Tibial nerve (tissue), 4 donors: Measurements from ENCODE around the gene DAZAP1. TPM values are rescaled to one million over a fixed set of nuclear protein-coding genes. Genes with fewer than 3 reads are reported as not detected.

Experiments used
- DNase-seq, 2 donors: peaks; one replicate each; pipeline ENCODE4 v3.0.0-alpha.2; 2019; ENCODE audit warnings: low spot score in 2 of 2
- H3K27ac ChIP-seq, 4 donors: fragments of 200-600 bp; sonication (generic) in 3 of 4; one replicate each; pipeline ENCODE4 v1.5.1; 2017 to 2019; ENCODE audit warnings: mild to moderate bottlenecking in 1 of 4
- H3K27me3 ChIP-seq, 2 donors: fragments of 200-600 bp; sonication (generic) in 1 of 2; one replicate each; pipeline versions ENCODE4 v1.5.1 to v1.6.0; 2017 to 2019
- H3K36me3 ChIP-seq, 3 donors: fragments of 200-600 bp; sonication (generic); one replicate each; pipeline ENCODE4 v1.5.1; 2018 to 2019
- H3K4me1 ChIP-seq, 4 donors: fragments of 200-600 bp; sonication (generic) in 3 of 4; one replicate each; pipeline ENCODE4 v1.5.1; 2017 to 2019
- H3K4me3 ChIP-seq, 4 donors: fragments of 200-600 bp; sonication (generic) in 3 of 4; one replicate each; pipeline ENCODE4 v1.5.1; 2017 to 2019; ENCODE audit warnings: mild to moderate bottlenecking in 1 of 4, moderate library complexity in 1 of 4
- H3K9me3 ChIP-seq, 4 donors: fragments of 200-600 bp; sonication (generic) in 3 of 4; one replicate each; pipeline ENCODE4 v1.5.1; 2017 to 2019
- CTCF ChIP-seq, 5 experiments: fragments of 200-600 bp in 3 of 5; fragments of 450-650 bp in 2 of 5; sonication (generic) in 3 of 5; IDR thresholded peaks; one replicate each; pipeline ENCODE4 v1.5.1; 2016 to 2019; ENCODE audit warnings: antibody characterized with exemption in 5 of 5, mild to moderate bottlenecking in 3 of 5, moderate library complexity in 2 of 5
- EP300 ChIP-seq, 2 donors: sonication (generic); formaldehyde crosslinking; IDR thresholded peaks; one replicate each; pipeline ENCODE4 v1.6.1; 2017; ENCODE audit warnings: antibody characterized with exemption in 2 of 2, mild to moderate bottlenecking in 1 of 2
- POLR2A ChIP-seq, 2 donors: fragments of 450-650 bp; IDR thresholded peaks; one replicate each; pipeline ENCODE4 v1.6.1; 2017; ENCODE audit warnings: antibody characterized with exemption in 2 of 2, mild to moderate bottlenecking in 2 of 2, moderate library complexity in 2 of 2
- WGBS, 2 donors: methylation state at CpG; one replicate each; pipeline ENCODE4 v1.1.5; 2018; 5-methylcytosine and 5-hydroxymethylcytosine counted together
- total RNA-seq, 4 donors: library from RNA; depleted of rRNA; stranded (reverse); fragments of >200 nt; gene quantifications; one replicate each; pipeline ENCODE4 v1.1.0, GENCODE V29; 2016

DAZAP1 gene
- total RNA-seq, 4 donors from 2014 or later, result 34.3 to 68.4 (median 61.0) TPM

DNA sequence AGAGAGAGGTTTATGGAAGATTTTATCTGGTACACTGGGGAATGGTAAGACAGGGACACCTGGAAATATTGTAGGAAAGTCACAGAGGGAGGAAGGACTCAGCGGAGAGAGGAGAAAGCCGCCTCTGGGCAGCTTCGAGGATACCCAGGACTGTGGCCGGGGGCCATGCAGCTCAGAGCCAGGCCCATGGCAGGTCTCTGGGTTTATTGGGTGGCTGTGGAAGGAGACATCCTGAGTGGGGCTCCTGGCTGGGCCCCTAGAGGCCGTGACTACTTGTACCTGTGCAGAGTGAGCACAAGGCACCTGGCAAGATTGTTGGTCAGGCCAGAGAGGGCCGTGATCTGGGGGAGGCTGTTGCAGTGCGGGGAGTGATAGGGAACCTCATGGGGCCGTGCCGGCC lies 3.4 kb downstream of the DAZAP1 start:
- peak overlapping the region in 3 of 4 donors; percentile 59 to 99 (median 95) for H3K27ac ChIP-seq
- H3K4me1 ChIP-seq, result peaks cover 0 to 82% (median 49%) of the 10 kb centered on the region in 4 donors
- no peak overlapping the region for H3K4me3 ChIP-seq
- TF ChIP-seq CTCF (IDR thresholded peaks at IDR 0.05) (no peak), EP300 (IDR thresholded peaks at IDR 0.05) (no peak), POLR2A (IDR thresholded peaks at IDR 0.05) (no peak)
- WGBS, 2 donors, result 66 to 78% methylated on average over 5 to 9 of the region's 9 CpGs
- H3K9me3 ChIP-seq, result no peaks in the 10 kb centered on the region
- DNase-seq, result no peak
- no peaks in the 10 kb centered on the region for H3K27me3 ChIP-seq
- peaks cover 0 to 9% (median 0%) of the 10 kb centered on the region in 3 donors for H3K36me3 ChIP-seq

DNA sequence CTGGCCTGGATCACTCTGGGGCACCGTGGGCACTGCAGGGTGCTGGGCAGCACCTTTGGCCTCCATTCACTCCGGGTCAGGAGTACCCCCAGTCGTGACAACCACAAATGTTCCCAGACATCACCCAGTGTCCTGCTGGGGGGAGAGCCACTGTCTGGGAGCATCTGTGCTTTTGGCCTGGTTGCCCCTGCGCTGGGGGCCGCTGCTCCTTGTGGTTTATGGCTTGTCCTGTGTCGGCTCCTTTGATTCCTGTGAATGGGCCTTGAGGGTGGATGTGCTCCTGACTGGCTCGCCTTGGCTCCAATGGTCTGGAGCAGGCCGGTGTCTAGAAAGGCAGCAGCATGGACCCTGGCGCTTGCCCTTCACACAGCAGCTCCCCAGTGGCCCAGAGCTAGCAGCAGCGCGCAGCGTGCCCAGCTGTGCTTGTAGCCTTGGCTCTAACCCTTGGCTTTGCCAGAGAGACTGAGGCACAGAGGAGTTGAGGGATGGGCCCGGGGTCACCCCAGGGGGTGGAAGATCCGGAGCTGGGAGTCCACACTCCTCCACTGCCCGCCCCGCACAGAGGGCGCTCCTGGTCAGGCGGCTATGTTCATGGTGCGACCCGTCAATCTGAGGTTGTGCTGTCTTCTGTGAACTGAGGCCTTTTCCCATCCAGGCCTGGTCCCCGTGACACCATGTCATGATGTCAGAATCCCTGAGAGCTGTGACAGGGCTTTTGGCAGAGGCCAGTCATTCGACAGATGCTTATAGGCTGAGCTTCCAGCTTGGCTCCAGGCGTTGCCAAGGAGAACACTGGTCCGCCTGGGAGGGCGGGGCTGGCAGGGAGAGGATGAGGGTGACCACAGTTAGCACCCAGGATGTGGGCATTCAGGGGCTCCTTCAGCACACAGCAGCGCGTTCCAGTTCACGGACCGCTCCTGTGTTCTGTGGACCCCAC lies 4.1 kb downstream of the DAZAP1 start:
- Histone ChIP-seq H3K4me3 (peak overlapping the region in 1 of 4 donors; percentile 7), H3K4me1 (peaks cover 0 to 84% (median 54%) of the 10 kb centered on the region in 4 donors), H3K36me3 (peaks cover 0 to 9% (median 0%) of the 10 kb centered on the region in 3 donors), H3K27ac (peak overlapping the region in 3 of 4 donors; percentile 59 to 99 (median 95)), H3K9me3 (no peaks in the 10 kb centered on the region), H3K27me3 (no peaks in the 10 kb centered on the region)
- 44 to 47% methylated on average over 5 to 24 of the region's 29 CpGs for WGBS, 2 donors
- no peak for DNase-seq
- TF ChIP-seq POLR2A (IDR thresholded peaks at IDR 0.05), result no peak
- peak in 1 of 2 donors; percentile 33 for TF ChIP-seq EP300 (IDR thresholded peaks at IDR 0.05)
- no peak for TF ChIP-seq CTCF (IDR thresholded peaks at IDR 0.05)

- Histone ChIP-seq H3K27ac (peak overlapping the region in 3 of 4 donors; percentile 50 to 99 (median 95)), H3K4me3 (peak overlapping the region in 1 of 4 donors; percentile 7), H3K9me3 (no peaks in the 10 kb centered on the region), H3K36me3 (peaks cover 0 to 9% (median 0%) of the 10 kb centered on the region in 3 donors), H3K27me3 (no peaks in the 10 kb centered on the region), H3K4me1 (peaks cover 0 to 88% (median 60%) of the 10 kb centered on the region in 4 donors)
- TF ChIP-seq POLR2A (IDR thresholded peaks at IDR 0.05) (no peak), CTCF (IDR thresholded peaks at IDR 0.05) (no peak), EP300 (IDR thresholded peaks at IDR 0.05) (no peak)
- WGBS, 2 donors, result 64 to 76% methylated on average over 21 of the region's 21 CpGs
- no peak for DNase-seq
Measured at GRCh38 chr19:1412323-1412923, 5.0 kb downstream of the DAZAP1 start.

DNA sequence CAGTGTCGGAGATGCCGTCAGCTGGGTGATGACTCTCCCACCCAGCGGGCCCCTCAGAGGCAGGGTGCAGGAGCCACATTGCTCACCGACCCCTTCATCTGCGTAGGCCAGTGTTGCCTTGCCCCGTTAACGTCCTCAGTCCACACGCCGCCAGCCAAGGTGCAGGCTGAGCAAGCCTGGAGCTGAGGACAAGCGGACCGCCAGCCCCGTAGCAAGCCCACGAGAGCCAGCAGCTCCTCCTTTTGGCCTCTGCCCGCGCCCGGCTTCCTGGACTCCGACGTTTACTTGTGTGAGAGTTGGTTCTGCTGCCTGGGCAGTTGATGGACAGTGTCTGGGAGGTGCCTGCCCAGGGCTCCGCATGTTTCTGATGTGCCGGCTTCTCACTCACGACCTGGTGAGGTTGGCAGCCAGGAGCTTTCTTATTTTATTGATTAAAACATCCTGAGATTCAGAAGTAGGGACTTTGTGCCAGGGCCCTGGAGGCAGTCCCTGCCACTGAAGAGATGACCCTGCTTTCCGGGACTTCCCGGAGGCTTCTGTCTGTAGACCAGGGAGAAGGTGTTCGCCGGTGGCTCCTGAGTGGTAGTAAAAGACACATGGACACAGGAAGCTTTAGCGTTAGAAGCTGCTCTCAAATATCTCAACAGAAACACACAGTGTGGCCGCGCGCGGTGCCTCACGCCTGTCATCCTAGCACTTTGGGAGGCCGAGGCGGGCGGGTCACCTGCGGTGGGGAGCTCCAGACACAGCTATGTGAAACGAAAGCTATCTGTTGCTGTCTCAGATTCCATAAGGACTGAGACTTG lies 5.8 kb downstream of the DAZAP1 start:
- H3K27ac ChIP-seq, result peak overlapping the region in 3 of 4 donors; percentile 50 to 99 (median 95)
- H3K36me3 ChIP-seq, result peaks cover 0 to 13% (median 0%) of the 10 kb centered on the region in 3 donors
- peaks cover 0 to 96% (median 67%) of the 10 kb centered on the region in 4 donors for H3K4me1 ChIP-seq
- H3K4me3 ChIP-seq, result no peak overlapping the region
- H3K9me3 ChIP-seq, result no peaks in the 10 kb centered on the region
- DNase-seq, result no peak
- WGBS, 2 donors, result 74 to 75% methylated on average over 32 to 36 of the region's 36 CpGs
- no peak for TF ChIP-seq EP300 (IDR thresholded peaks at IDR 0.05)
- TF ChIP-seq CTCF (IDR thresholded peaks at IDR 0.05), result no peak
- no peak for TF ChIP-seq POLR2A (IDR thresholded peaks at IDR 0.05)
- H3K27me3 ChIP-seq, result no peaks in the 10 kb centered on the region
